Activated CD8-positive, alpha-beta T cell treated with anti-CD3 and anti-CD28 coated beads for 36 hours (primary cell): Measurements from ENCODE around the gene CLEC4A. TPM values are rescaled to one million over a fixed set of nuclear protein-coding genes. Genes with fewer than 3 reads are reported as not detected.
"Not testable (repeated sequence)": the region's sequence is repeated elsewhere in the genome, so short reads cannot be mapped to it uniquely, and the experiment has no call there.

Experiments
- ATAC-seq: fragments of 200-7000 bp; cut with Tn5 transposase; one replicate; pipeline ENCODE4 v1.10.0; 2021; ENCODE audit warnings: mild to moderate bottlenecking, moderate library complexity
- CTCF ChIA-PET: fragments of 350-600 bp; sonication (Branson Sonifier 250); formaldehyde crosslinking; loops from one replicate; lab custom pipeline; 2021; ENCODE audit warnings: antibody characterized with exemption; lab: Charles Lee
- POLR2A ChIA-PET: fragments of 350-600 bp; sonication (Branson Sonifier 250); formaldehyde crosslinking; loops from one replicate; lab custom pipeline; 2021; ENCODE audit warnings: antibody characterized with exemption; lab: Charles Lee
- DNase-seq: peaks from one replicate; pipeline ENCODE4 v3.0.0-alpha.2; 2020
- H3K27ac Mint-ChIP-seq: one replicate; pipeline ENCODE4 v1.8.0; 2021; ENCODE audit warnings: mild to moderate bottlenecking, mixed read lengths
- H3K27me3 Mint-ChIP-seq: one replicate; pipeline ENCODE4 v1.8.0; 2021; ENCODE audit warnings: mixed read lengths
- H3K36me3 Mint-ChIP-seq: one replicate; pipeline ENCODE4 v1.8.0; 2021; ENCODE audit warnings: low read depth, mixed read lengths
- H3K4me1 Mint-ChIP-seq: one replicate; pipeline ENCODE4 v1.8.0; 2021; ENCODE audit warnings: low read depth, mixed read lengths
- H3K4me3 Mint-ChIP-seq: one replicate; pipeline ENCODE4 v1.8.0; 2021; ENCODE audit warnings: mild to moderate bottlenecking, moderate library complexity, mixed read lengths
- H3K9me3 Mint-ChIP-seq: one replicate; pipeline ENCODE4 v1.8.0; 2021; ENCODE audit warnings: mixed read lengths
- intact Hi-C: fragments of 100-400 bp; cut with micrococcal nuclease; formaldehyde crosslinking; loops from one replicate; pipeline ENCODE4 v1.10.0; 2022
- total RNA-seq, 2 experiments: library from RNA; stranded (reverse); gene quantifications; one replicate each; pipeline ENCODE4 v1.2.3, GENCODE V29; 2021
- TF ChIP-seq, protein P1 (sequence below): fragments of 200-600 bp; IDR thresholded peaks from one replicate; pipeline ENCODE4 v1.8.0; 2022; ENCODE audit warnings: antibody characterized with exemption, mild to moderate bottlenecking

CLEC4A gene
- total RNA-seq, 2 experiments from 2014 or later: 0.98 to 2.0 TPM

DNA sequence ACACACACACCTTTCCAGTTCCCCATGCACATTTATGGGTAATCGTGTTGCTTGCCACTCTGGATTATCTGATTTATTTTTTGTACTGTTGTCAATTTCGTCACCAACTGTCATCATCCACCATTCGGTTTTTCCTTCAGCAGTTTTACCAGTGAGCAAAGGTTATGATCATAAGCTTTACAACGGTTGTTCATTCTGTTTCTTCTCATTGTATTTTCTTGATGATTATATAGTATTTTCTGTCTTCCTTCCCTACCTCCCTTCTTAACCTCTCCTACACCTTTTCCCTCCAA, 40.7 kb upstream of the CLEC4A start:
- no peaks in the 10 kb centered on the region for H3K27me3 Mint-ChIP-seq
- peaks cover 60% of the 10 kb centered on the region for H3K4me1 Mint-ChIP-seq
- ATAC-seq (no peak), DNase-seq (no peak)
- H3K36me3 Mint-ChIP-seq: peaks cover 26% of the 10 kb centered on the region
- TF ChIP-seq, protein P1, sequence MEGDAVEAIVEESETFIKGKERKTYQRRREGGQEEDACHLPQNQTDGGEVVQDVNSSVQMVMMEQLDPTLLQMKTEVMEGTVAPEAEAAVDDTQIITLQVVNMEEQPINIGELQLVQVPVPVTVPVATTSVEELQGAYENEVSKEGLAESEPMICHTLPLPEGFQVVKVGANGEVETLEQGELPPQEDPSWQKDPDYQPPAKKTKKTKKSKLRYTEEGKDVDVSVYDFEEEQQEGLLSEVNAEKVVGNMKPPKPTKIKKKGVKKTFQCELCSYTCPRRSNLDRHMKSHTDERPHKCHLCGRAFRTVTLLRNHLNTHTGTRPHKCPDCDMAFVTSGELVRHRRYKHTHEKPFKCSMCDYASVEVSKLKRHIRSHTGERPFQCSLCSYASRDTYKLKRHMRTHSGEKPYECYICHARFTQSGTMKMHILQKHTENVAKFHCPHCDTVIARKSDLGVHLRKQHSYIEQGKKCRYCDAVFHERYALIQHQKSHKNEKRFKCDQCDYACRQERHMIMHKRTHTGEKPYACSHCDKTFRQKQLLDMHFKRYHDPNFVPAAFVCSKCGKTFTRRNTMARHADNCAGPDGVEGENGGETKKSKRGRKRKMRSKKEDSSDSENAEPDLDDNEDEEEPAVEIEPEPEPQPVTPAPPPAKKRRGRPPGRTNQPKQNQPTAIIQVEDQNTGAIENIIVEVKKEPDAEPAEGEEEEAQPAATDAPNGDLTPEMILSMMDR: no peak
- ChIA-PET POLR2A (interaction anchor here (0.7 to 1.3 kb wide), 4 partner anchors 8 to 1271 kb away, joined by 3 to 5 read pairs (median 4); partner anchors contain the start of genes C3AR1 and FOXJ2), CTCF (interaction anchor here (10.7 kb wide), 1 partner anchor 36 kb away, joined by 269 read pairs; no protein-coding TSS in a partner anchor)
- peak overlapping the region; percentile 96 for H3K27ac Mint-ChIP-seq
- intact Hi-C loops: loop anchor here (1.0 kb wide), 1 partner anchor 146 kb away; the partner anchor contains the start of gene SLC2A3
- no peaks in the 10 kb centered on the region for H3K9me3 Mint-ChIP-seq
- peak overlapping the region; percentile 91 for H3K4me3 Mint-ChIP-seq

DNA sequence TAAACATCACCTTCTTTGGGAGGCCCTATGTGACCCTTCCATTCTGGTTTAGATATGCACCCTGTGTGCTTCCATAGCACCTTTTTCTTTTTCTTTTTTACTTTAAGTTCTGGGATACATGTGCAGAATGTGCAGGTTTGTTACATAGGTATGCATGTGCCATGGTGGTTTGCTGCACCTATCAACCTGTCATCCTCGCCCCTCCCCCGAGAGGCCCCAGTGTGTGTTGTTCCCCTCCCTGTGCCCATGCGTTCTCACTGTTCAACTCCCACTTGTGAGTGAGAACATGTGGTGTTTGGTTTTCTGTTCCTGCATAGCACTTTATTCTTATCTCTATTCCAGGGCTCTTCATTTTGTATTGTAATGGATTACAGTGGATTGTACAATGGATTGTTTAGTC, 39.1 kb upstream of the CLEC4A start:
- ATAC-seq (peak; percentile 6), DNase-seq (peak; percentile 68)
- POLR2A ChIA-PET: interaction anchor here (0.7 to 1.0 kb wide), 2 partner anchors 51 to 1214 kb away, joined by 3 read pairs; partner anchors contain the start of gene FOXJ2
- Mint-ChIP-seq H3K36me3 (peaks cover 37% of the 10 kb centered on the region), H3K27ac (peak overlapping the region; percentile 96), H3K4me3 (peak overlapping the region; percentile 91), H3K4me1 (peaks cover 59% of the 10 kb centered on the region)
- H3K27me3 Mint-ChIP-seq, H3K9me3 Mint-ChIP-seq, intact Hi-C loops: not testable (repeated sequence)
- CTCF ChIA-PET: interaction anchor here (1.2 kb wide), 1 partner anchor 25 kb away, joined by 3 read pairs; no protein-coding TSS in a partner anchor

DNA sequence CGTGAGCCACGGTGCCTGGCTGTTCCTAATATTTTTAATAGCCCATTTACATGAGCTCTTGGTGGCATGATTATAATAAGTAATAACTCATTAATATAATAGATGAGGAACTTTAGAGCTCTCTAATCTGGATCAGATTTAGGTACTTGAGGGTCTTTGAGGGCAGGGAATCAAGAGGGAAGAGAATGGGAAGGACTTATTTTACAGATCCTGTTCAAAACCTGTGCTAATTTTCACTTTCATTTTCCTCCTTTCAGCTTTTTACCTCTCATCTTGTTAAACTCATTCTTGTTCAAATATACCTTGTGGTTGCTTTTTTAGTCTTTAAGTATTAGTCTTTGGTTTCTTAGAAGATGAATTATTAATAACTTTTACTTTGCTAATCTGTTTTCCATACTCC, 35.8 kb upstream of the CLEC4A start:
- POLR2A ChIA-PET: no interaction called here
- H3K27ac Mint-ChIP-seq: peak overlapping the region; percentile 94
- H3K4me1 Mint-ChIP-seq: peaks cover 48% of the 10 kb centered on the region
- H3K4me3 Mint-ChIP-seq: peak overlapping the region; percentile 52
- DNase-seq (no peak), ATAC-seq (no peak)
- CTCF ChIA-PET: interaction anchor here (1.6 to 3.0 kb wide), 5 partner anchors 9 to 149 kb away, joined by 4 to 21 read pairs (median 7); no protein-coding TSS in a partner anchor
- no peaks in the 10 kb centered on the region for H3K9me3 Mint-ChIP-seq
- TF ChIP-seq, protein P1: no peak
- H3K36me3 Mint-ChIP-seq: peaks cover 61% of the 10 kb centered on the region
- no peaks in the 10 kb centered on the region for H3K27me3 Mint-ChIP-seq
- intact Hi-C loops: no loop called here

DNA sequence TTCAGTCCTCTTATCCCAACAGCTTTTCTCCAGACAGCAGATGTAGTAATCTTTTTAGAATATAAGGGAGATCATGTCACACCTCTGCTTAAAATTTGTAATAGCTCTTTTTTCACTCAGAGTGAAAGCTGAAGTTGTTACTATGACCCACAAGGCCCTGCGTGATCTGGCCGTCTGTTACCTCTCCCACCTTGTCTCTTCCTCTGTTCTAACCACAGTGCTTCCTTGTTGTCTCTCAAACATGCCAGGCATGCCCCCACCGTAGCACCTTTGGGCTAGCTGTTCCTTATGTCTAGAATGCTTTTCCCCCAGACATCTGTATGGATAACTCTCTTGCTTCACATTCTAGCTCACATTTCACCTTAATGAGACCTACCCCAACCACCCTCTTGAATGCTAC, 34.8 kb upstream of the CLEC4A start:
- ChIA-PET CTCF (interaction anchor here (0.9 to 3.0 kb wide), 8 partner anchors 10 to 148 kb away, joined by 3 to 21 read pairs (median 6); no protein-coding TSS in a partner anchor), POLR2A (interaction anchor here (1.0 kb wide), 1 partner anchor 8 kb away, joined by 3 read pairs; no protein-coding TSS in a partner anchor)

DNA sequence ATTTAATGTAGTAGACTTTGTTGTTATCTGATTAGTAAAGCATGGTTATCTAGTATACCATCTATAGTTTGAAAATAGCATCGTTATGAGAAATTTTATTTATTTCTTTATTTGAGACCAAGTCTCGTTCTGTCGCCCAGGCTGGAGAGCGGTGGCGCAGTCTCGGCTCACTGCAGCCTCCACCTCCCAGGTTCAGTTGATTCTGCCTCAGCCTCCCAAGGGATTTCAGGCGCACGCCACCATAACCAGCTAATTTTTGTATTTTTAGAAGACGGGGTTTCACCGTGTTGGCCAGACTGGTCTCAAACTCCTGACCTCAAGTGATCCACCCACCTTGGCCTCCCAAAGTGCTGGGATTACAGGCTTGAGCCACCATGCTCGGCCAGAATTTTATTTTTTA, 34.1 kb upstream of the CLEC4A start:
- H3K9me3 Mint-ChIP-seq, ATAC-seq, intact Hi-C loops, POLR2A ChIA-PET, H3K4me3 Mint-ChIP-seq, H3K27me3 Mint-ChIP-seq, DNase-seq: not testable (repeated sequence)
- Mint-ChIP-seq H3K36me3 (peaks cover 56% of the 10 kb centered on the region), H3K4me1 (peaks cover 38% of the 10 kb centered on the region), H3K27ac (peak overlapping the region; percentile 94)
- CTCF ChIA-PET: interaction anchor here (1.1 to 3.0 kb wide), 6 partner anchors 11 to 148 kb away, joined by 3 to 21 read pairs (median 6); no protein-coding TSS in a partner anchor

More for the DNA sequence above, 34.8 kb upstream of the CLEC4A start:
- peak; percentile 67 for DNase-seq
- Mint-ChIP-seq H3K4me3 (peak overlapping the region; percentile 52), H3K4me1 (peaks cover 45% of the 10 kb centered on the region), H3K27me3 (no peaks in the 10 kb centered on the region), H3K27ac (peak overlapping the region; percentile 94), H3K36me3 (peaks cover 62% of the 10 kb centered on the region), H3K9me3 (no peaks in the 10 kb centered on the region)
- ATAC-seq: peak; percentile 77
- TF ChIP-seq, protein P1: no peak
- intact Hi-C loops: no loop called here

DNA sequence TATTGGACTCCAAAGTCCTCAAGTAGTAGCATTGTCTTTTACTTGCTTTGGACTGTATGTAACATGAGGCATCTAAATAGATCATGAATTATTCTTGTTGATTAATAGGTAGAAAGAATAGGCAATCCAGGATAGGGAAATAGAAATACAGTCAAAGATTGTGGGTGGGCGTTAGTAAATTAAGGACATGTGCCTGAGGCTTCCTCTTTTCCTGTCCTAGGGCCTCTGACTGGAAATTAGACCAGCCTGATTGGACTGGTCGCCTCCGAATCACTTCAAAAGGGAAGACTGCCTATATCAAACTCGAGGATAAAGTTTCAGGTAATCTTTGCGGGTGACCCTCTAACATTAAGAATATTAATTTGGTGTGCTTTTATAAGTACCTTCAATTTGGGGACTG, 33.7 kb upstream of the CLEC4A start:
- Mint-ChIP-seq H3K4me3 (no peak overlapping the region), H3K27me3 (no peaks in the 10 kb centered on the region), H3K9me3 (no peaks in the 10 kb centered on the region), H3K4me1 (peaks cover 33% of the 10 kb centered on the region), H3K27ac (no peak overlapping the region), H3K36me3 (peaks cover 55% of the 10 kb centered on the region)
- TF ChIP-seq, protein P1: no peak
- ChIA-PET POLR2A (no interaction called here), CTCF (interaction anchor here (1.1 kb wide), 1 partner anchor 44 kb away, joined by 3 read pairs; no protein-coding TSS in a partner anchor)
- intact Hi-C loops: no loop called here
- no peak for DNase-seq
- ATAC-seq: no peak
